ENCODE results near the gene IRF3.

The IRF3 gene

GRCh38 chr19:49686503-49687088 lies 20.9 kb upstream of the IRF3 start:
- TF ChIP-seq CTCF (IDR thresholded peaks at IDR 0.05; ENCODE audit: low read length): no peak
- no peak for TF ChIP-seq EZH2 (IDR thresholded peaks at IDR 0.05; ENCODE audit: borderline replicate concordance, low read length)
- Histone ChIP-seq H3K4me3 (ENCODE audit: low read depth, low read length, poor library complexity, severe bottlenecking) (no peak overlapping the region), H3K27me3 (ENCODE audit: insufficient read depth, low read length) (no peaks in the 10 kb centered on the region), H3K4me1 (ENCODE audit: insufficient read depth, low read length, severe bottlenecking) (peaks cover 10% of the 10 kb centered on the region), H3K79me2 (ENCODE audit: insufficient read depth, low read length) (no peaks in the 10 kb centered on the region), H3K9me3 (ENCODE audit: low read length) (no peaks in the 10 kb centered on the region), H3K9me2 (ENCODE audit: low read depth, low read length) (no peaks in the 10 kb centered on the region), H2AFZ (ENCODE audit: low read length) (no peak overlapping the region), H3K9ac (ENCODE audit: low read length) (no peak overlapping the region), H3F3A (ENCODE audit: insufficient read depth, low read length) (no peaks in the 10 kb centered on the region), H4K20me1 (ENCODE audit: insufficient read depth, low read length) (no peaks in the 10 kb centered on the region), H3K36me3 (ENCODE audit: insufficient read depth, low read length) (peaks cover 87% of the 10 kb centered on the region), H3K27ac (ENCODE audit: low read depth, low read length, poor library complexity, severe bottlenecking) (no peak overlapping the region), H3K4me2 (ENCODE audit: low read length) (no peak overlapping the region)

GRCh38 chr19:49685845-49686332 lies 20.2 kb upstream of the IRF3 start:
- Histone ChIP-seq H3F3A (ENCODE audit: insufficient read depth, low read length) (no peaks in the 10 kb centered on the region), H3K9me3 (ENCODE audit: low read length) (no peaks in the 10 kb centered on the region), H3K27ac (ENCODE audit: low read depth, low read length, poor library complexity, severe bottlenecking) (no peak overlapping the region), H3K9me2 (ENCODE audit: low read depth, low read length) (no peaks in the 10 kb centered on the region), H3K4me2 (ENCODE audit: low read length) (no peak overlapping the region), H3K4me1 (ENCODE audit: insufficient read depth, low read length, severe bottlenecking) (peaks cover 5% of the 10 kb centered on the region), H3K79me2 (ENCODE audit: insufficient read depth, low read length) (0 out of 2 replicates have a peak, but pooled peaks cover 4% of the 10 kb centered on the region), H3K36me3 (ENCODE audit: insufficient read depth, low read length) (peaks cover 92% of the 10 kb centered on the region), H4K20me1 (ENCODE audit: insufficient read depth, low read length) (no peaks in the 10 kb centered on the region), H2AFZ (ENCODE audit: low read length) (no peak overlapping the region), H3K27me3 (ENCODE audit: insufficient read depth, low read length) (no peaks in the 10 kb centered on the region), H3K9ac (ENCODE audit: low read length) (no peak overlapping the region), H3K4me3 (ENCODE audit: low read depth, low read length, poor library complexity, severe bottlenecking) (no peak overlapping the region)
- TF ChIP-seq CTCF (IDR thresholded peaks at IDR 0.05; ENCODE audit: low read length) (no peak), EZH2 (IDR thresholded peaks at IDR 0.05; ENCODE audit: borderline replicate concordance, low read length) (no peak)

GRCh38 chr19:49684983-49685553 lies 19.4 kb upstream of the IRF3 start:
- no peaks in the 10 kb centered on the region for H4K20me1 ChIP-seq (ENCODE audit: insufficient read depth, low read length)
- TF ChIP-seq CTCF (IDR thresholded peaks at IDR 0.05; ENCODE audit: low read length) (no peak), EZH2 (IDR thresholded peaks at IDR 0.05; ENCODE audit: borderline replicate concordance, low read length) (no peak)

More at GRCh38 chr19:49684983-49685553, 19.4 kb upstream of the IRF3 start:
- Histone ChIP-seq H3K9ac (ENCODE audit: low read length) (no peak overlapping the region), H3K4me1 (ENCODE audit: insufficient read depth, low read length, severe bottlenecking) (peaks cover 9% of the 10 kb centered on the region), H3K9me3 (ENCODE audit: low read length) (no peaks in the 10 kb centered on the region), H3K4me2 (ENCODE audit: low read length) (no peak overlapping the region), H3K9me2 (ENCODE audit: low read depth, low read length) (no peaks in the 10 kb centered on the region), H2AFZ (ENCODE audit: low read length) (no peak overlapping the region), H3K27ac (ENCODE audit: low read depth, low read length, poor library complexity, severe bottlenecking) (no peak overlapping the region), H3K36me3 (ENCODE audit: insufficient read depth, low read length) (peaks cover 93% of the 10 kb centered on the region), H3K79me2 (ENCODE audit: insufficient read depth, low read length) (peaks cover 7% of the 10 kb centered on the region; the same call in 1 of the 2 replicates), H3K27me3 (ENCODE audit: insufficient read depth, low read length) (no peaks in the 10 kb centered on the region), H3F3A (ENCODE audit: insufficient read depth, low read length) (no peaks in the 10 kb centered on the region), H3K4me3 (ENCODE audit: low read depth, low read length, poor library complexity, severe bottlenecking) (no peak overlapping the region)

All from OCI-LY1 (cell line).